Fibroblast of lung (primary cell): ENCODE data around the gene PIK3CB. TPM values are rescaled to one million over a fixed set of nuclear protein-coding genes. Genes with fewer than 3 reads are reported as not detected.

Experiments used
- DNase-seq, 2 donors: peaks; one replicate each; pipeline versions ENCODE4 v3.0.0 to v3.0.0-alpha.2; 2010; ENCODE audit warnings: low read depth in 2 of 2
- H2AFZ ChIP-seq: 2 replicates; pipeline ENCODE4 v1.5.1; 2012; ENCODE audit warnings: low read length, control low read depth, inconsistent platforms
- H3K27ac ChIP-seq: 2 replicates; pipeline ENCODE4 v1.5.1; 2011; ENCODE audit warnings: low read length, control low read depth; ENCODE audit not compliant: insufficient read depth
- H3K27me3 ChIP-seq: 2 replicates; pipeline ENCODE4 v1.5.1; 2011; ENCODE audit warnings: mild to moderate bottlenecking, low read length; ENCODE audit not compliant: control insufficient read depth, insufficient read depth
- H3K36me3 ChIP-seq: 2 replicates; pipeline ENCODE4 v1.5.1; 2011; ENCODE audit warnings: low read length; ENCODE audit not compliant: control insufficient read depth, insufficient read depth
- H3K4me1 ChIP-seq: 2 replicates; pipeline ENCODE4 v1.5.1; 2011; ENCODE audit warnings: low read length; ENCODE audit not compliant: control insufficient read depth, insufficient read depth; ENCODE audit errors: extremely low read depth
- H3K4me2 ChIP-seq: 2 replicates; pipeline ENCODE4 v1.5.1; 2011; ENCODE audit warnings: low read length, control low read depth; ENCODE audit not compliant: insufficient read depth; ENCODE audit errors: extremely low read depth
- H3K4me3 ChIP-seq, 4 experiments: fragments of 200-600 bp in 1 of 4; sonication (generic) in 1 of 4; replicated peaks in 1 of 4; 2 replicates each; pipeline ENCODE4 v1.5.1; 2011 to 2016; ENCODE audit warnings: low read length in 4 of 4, low read depth in 3 of 4, mild to moderate bottlenecking in 3 of 4, control low read depth in 2 of 4, inconsistent platforms in 1 of 4, mixed read lengths in 1 of 4; ENCODE audit not compliant: insufficient read depth in 1 of 4; ENCODE audit errors: control extremely low read depth in 1 of 4
- H3K79me2 ChIP-seq: 2 replicates; pipeline ENCODE4 v1.5.1; 2012; ENCODE audit warnings: mild to moderate bottlenecking, low read length, inconsistent platforms; ENCODE audit not compliant: control insufficient read depth, insufficient read depth
- H3K9ac ChIP-seq: 2 replicates; pipeline ENCODE4 v1.5.1; 2011; ENCODE audit warnings: mild to moderate bottlenecking, low read length, control low read depth; ENCODE audit not compliant: insufficient read depth
- H3K9me3 ChIP-seq: 2 replicates; pipeline ENCODE4 v1.5.1; 2012; ENCODE audit warnings: low read depth, low read length; ENCODE audit not compliant: control insufficient read depth, insufficient read depth
- H4K20me1 ChIP-seq: 2 replicates; pipeline ENCODE4 v1.5.1; 2011; ENCODE audit warnings: low read length; ENCODE audit not compliant: control insufficient read depth, insufficient read depth; ENCODE audit errors: extremely low read depth
- EZH2 ChIP-seq: IDR thresholded peaks from 2 replicates; pipeline ENCODE4 v1.5.1; 2012; ENCODE audit warnings: low read length, control low read depth, mild to moderate bottlenecking; ENCODE audit errors: missing control alignments
- polyA plus RNA-seq, 2 donors: library from polyadenylated mRNA; depleted of rRNA in 1 of 2; stranded (reverse) in 1 of 2; unstranded in 1 of 2; fragments of >200 nt; gene quantifications; 2 replicates each; pipeline ENCODE4 v1.2.1, GENCODE V29; 2011 to 2012; ENCODE audit warnings: missing spikeins in 1 of 2
- total RNA-seq: library from RNA; depleted of rRNA; stranded (reverse); fragments of >200 nt; gene quantifications from 2 replicates; pipeline ENCODE4 v1.2.1, GENCODE V29; 2014
- TF ChIP-seq, protein P1 (sequence below), 2 donors: IDR thresholded peaks in 1 of 2; conservative IDR thresholded peaks in 1 of 2; 1 replicate in 1 of 2; 2 replicates in 1 of 2; pipeline ENCODE4 v1.5.1; 2011 to 2012; ENCODE audit warnings: low read length in 2 of 2, control low read depth in 1 of 2, inconsistent platforms in 1 of 2, low read depth in 1 of 2, mild to moderate bottlenecking in 1 of 2

The PIK3CB gene
- total and polyA plus RNA-seq, 2 donors (not counting 1 experiment from before 2014, with no cell fraction given) = 12.4 to 17.0 TPM

DNA sequence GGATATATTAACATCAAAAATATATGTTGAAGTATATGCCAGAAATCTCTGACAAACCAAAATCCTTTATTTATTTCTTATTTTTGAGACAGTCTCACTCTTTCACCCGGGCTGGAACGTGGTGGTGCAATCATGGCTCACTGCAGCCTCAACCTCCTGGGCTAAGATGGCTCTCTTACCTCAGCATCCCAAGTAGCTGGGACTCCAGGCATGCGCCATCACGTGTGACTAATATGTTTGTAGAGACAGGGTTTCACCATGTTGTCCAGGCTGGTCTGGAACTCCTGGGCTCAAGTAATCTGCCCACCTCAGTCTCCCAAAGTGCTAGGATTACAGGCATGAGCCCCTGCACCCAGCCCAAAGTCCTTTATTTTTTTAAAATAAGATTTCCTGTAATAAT lies 214.3 kb downstream of the PIK3CB start:
- Histone ChIP-seq H3K4me1 (no peaks in the 10 kb centered on the region), H3K9me3 (no peaks in the 10 kb centered on the region), H3K9ac (no peak overlapping the region), H3K36me3 (no peaks in the 10 kb centered on the region), H3K79me2 (no peaks in the 10 kb centered on the region), H4K20me1 (no peaks in the 10 kb centered on the region), H3K27me3 (no peaks in the 10 kb centered on the region), H2AFZ (no peak overlapping the region), H3K4me2 (no peak overlapping the region), H3K27ac (no peak overlapping the region), H3K4me3 (no peak overlapping the region)
- DNase-seq = no peak
- TF ChIP-seq, protein P1, sequence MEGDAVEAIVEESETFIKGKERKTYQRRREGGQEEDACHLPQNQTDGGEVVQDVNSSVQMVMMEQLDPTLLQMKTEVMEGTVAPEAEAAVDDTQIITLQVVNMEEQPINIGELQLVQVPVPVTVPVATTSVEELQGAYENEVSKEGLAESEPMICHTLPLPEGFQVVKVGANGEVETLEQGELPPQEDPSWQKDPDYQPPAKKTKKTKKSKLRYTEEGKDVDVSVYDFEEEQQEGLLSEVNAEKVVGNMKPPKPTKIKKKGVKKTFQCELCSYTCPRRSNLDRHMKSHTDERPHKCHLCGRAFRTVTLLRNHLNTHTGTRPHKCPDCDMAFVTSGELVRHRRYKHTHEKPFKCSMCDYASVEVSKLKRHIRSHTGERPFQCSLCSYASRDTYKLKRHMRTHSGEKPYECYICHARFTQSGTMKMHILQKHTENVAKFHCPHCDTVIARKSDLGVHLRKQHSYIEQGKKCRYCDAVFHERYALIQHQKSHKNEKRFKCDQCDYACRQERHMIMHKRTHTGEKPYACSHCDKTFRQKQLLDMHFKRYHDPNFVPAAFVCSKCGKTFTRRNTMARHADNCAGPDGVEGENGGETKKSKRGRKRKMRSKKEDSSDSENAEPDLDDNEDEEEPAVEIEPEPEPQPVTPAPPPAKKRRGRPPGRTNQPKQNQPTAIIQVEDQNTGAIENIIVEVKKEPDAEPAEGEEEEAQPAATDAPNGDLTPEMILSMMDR (conservative IDR thresholded peaks at IDR 0.05 in 1 of 2, IDR thresholded peaks at IDR 0.05 in 1 of 2; ENCODE audit: low read depth in 1 of 2, low read length in 2 of 2) = no peak
- no peak for TF ChIP-seq EZH2

DNA sequence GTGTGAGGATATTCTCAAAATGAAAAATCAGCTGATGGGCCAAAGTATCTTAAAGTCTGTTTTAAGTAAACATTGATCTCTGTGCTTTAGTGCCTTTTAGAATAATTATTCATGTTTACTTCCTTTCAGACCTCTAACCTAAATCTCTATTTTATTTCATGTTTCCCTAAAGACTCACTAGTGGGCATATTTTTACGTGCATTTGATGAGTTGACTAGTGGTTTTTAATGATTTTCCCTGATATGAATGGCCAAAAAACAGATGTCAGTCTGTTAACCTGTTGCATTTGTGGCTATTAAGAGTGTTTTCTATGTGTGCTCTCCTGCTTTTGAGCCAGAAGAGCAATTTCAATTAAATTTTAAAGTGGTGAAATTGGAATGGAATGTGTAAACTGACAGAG lies 219.3 kb downstream of the PIK3CB start:
- Histone ChIP-seq H3K4me2 (no peak overlapping the region), H3K4me1 (no peaks in the 10 kb centered on the region), H3K79me2 (no peaks in the 10 kb centered on the region), H3K27ac (no peak overlapping the region), H3K4me3 (no peak overlapping the region), H3K9me3 (no peaks in the 10 kb centered on the region), H3K36me3 (no peaks in the 10 kb centered on the region), H4K20me1 (no peaks in the 10 kb centered on the region), H2AFZ (no peak overlapping the region), H3K27me3 (no peaks in the 10 kb centered on the region), H3K9ac (no peak overlapping the region)
- DNase-seq = no peak
- no peak for TF ChIP-seq EZH2
- TF ChIP-seq, protein P1 (conservative IDR thresholded peaks at IDR 0.05 in 1 of 2, IDR thresholded peaks at IDR 0.05 in 1 of 2; ENCODE audit: low read depth in 1 of 2, low read length in 2 of 2) = no peak

DNA sequence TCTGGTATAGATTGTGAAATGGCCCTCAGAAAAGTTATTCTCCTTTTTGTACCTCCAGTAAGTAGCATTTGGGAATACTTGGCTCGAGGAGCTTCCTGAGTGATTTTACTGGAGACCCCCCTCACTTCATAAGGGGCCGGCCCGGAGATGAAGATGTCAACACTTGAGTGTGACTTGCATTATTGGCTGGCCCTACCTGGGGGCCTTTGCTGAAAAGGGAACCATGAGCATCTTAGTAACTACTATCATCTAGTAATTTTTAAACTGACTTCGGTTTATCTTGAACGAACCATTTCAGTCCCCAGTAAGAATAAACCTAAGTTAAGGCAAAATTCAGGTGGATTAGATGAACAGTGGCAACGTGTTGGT lies 224.8 kb downstream of the PIK3CB start:
- no peak overlapping the region for H3K4me2 ChIP-seq
- H3K36me3 ChIP-seq = no peaks in the 10 kb centered on the region
- DNase-seq = no peak
- no peaks in the 10 kb centered on the region for H3K79me2 ChIP-seq
- H3K4me3 ChIP-seq = peak overlapping the region; percentile 25 to 79 (median 52)
- H3K27me3 ChIP-seq = no peaks in the 10 kb centered on the region
- H4K20me1 ChIP-seq = no peaks in the 10 kb centered on the region
- no peaks in the 10 kb centered on the region for H3K9me3 ChIP-seq
- H3K9ac ChIP-seq = no peak overlapping the region
- no peak overlapping the region for H3K27ac ChIP-seq
- TF ChIP-seq, protein P1 (conservative IDR thresholded peaks at IDR 0.05 in 1 of 2, IDR thresholded peaks at IDR 0.05 in 1 of 2; ENCODE audit: low read depth in 1 of 2, low read length in 2 of 2) = no peak
- peak overlapping the region; percentile 77 for H2AFZ ChIP-seq
- H3K4me1 ChIP-seq = peaks cover 3% of the 10 kb centered on the region
